Adipocyte (in vitro differentiated cells): Measurements from ENCODE around the gene N4BP2L1.

Experiments
- DNase-seq: peaks from one replicate; pipeline ENCODE4 v3.0.0-alpha.2; 2015; ENCODE audit warnings: low read depth
- H3K27me3 ChIP-seq: replicated peaks from 2 replicates; pipeline ENCODE4 v1.7.0; 2013; ENCODE audit warnings: mild to moderate bottlenecking, low read length, moderate library complexity; ENCODE audit not compliant: control insufficient read depth, insufficient read depth
- H3K36me3 ChIP-seq: 2 replicates; pipeline ENCODE4 v1.7.0; 2013; ENCODE audit warnings: low read length, mild to moderate bottlenecking, moderate library complexity; ENCODE audit not compliant: control insufficient read depth, insufficient read depth, severe bottlenecking
- H3K4me1 ChIP-seq: 2 replicates; pipeline ENCODE4 v1.7.0; 2013; ENCODE audit warnings: mild to moderate bottlenecking, low read length, moderate library complexity; ENCODE audit not compliant: control insufficient read depth, insufficient read depth
- H3K4me3 ChIP-seq: 2 replicates; pipeline ENCODE4 v1.7.0; 2013; ENCODE audit warnings: mild to moderate bottlenecking, low read length, moderate library complexity
- H3K9ac ChIP-seq: 2 replicates; pipeline ENCODE4 v1.7.0; 2013; ENCODE audit warnings: mild to moderate bottlenecking, low read length, moderate library complexity
- H3K9me3 ChIP-seq: 2 replicates; pipeline ENCODE4 v1.7.0; 2013; ENCODE audit warnings: mild to moderate bottlenecking, low read length, moderate library complexity; ENCODE audit not compliant: control insufficient read depth

Gene N4BP2L1

GRCh38 chr13:32414580-32414979, 13.3 kb downstream of the N4BP2L1 start:
- no peak overlapping the region for H3K9ac ChIP-seq
- no peaks in the 10 kb centered on the region for H3K36me3 ChIP-seq
- no peak overlapping the region for H3K4me3 ChIP-seq
- DNase-seq = no peak
- peaks cover 9% of the 10 kb centered on the region for H3K4me1 ChIP-seq
- no peaks in the 10 kb centered on the region for H3K9me3 ChIP-seq
- no peaks in the 10 kb centered on the region for H3K27me3 ChIP-seq

- H3K4me3 ChIP-seq = no peak overlapping the region
- no peak for DNase-seq
- H3K4me1 ChIP-seq = peaks cover 17% of the 10 kb centered on the region
- no peaks in the 10 kb centered on the region for H3K9me3 ChIP-seq
- H3K9ac ChIP-seq = no peak overlapping the region
- no peaks in the 10 kb centered on the region for H3K27me3 ChIP-seq
- no peaks in the 10 kb centered on the region for H3K36me3 ChIP-seq
Observed at GRCh38 chr13:32413284-32413683, 14.6 kb downstream of the N4BP2L1 start.

GRCh38 chr13:32409561-32410421, 18.1 kb downstream of the N4BP2L1 start:
- Histone ChIP-seq H3K36me3 (no peaks in the 10 kb centered on the region), H3K9ac (peak overlapping the region; percentile 66), H3K27me3 (no peaks in the 10 kb centered on the region), H3K9me3 (no peaks in the 10 kb centered on the region), H3K4me1 (peaks cover 17% of the 10 kb centered on the region), H3K4me3 (peak overlapping the region; percentile 79)
- peak; percentile 49 for DNase-seq

GRCh38 chr13:32409001-32409313, 19.0 kb downstream of the N4BP2L1 start:
- H3K36me3 ChIP-seq = no peaks in the 10 kb centered on the region
- H3K4me3 ChIP-seq = peak overlapping the region; percentile 79
- H3K9ac ChIP-seq = no peak overlapping the region
- no peaks in the 10 kb centered on the region for H3K27me3 ChIP-seq
- H3K4me1 ChIP-seq = peaks cover 17% of the 10 kb centered on the region
- DNase-seq = no peak
- H3K9me3 ChIP-seq = no peaks in the 10 kb centered on the region

- Histone ChIP-seq H3K4me3 (no peak overlapping the region), H3K27me3 (no peaks in the 10 kb centered on the region), H3K9ac (no peak overlapping the region), H3K9me3 (no peaks in the 10 kb centered on the region), H3K4me1 (peaks cover 17% of the 10 kb centered on the region), H3K36me3 (no peaks in the 10 kb centered on the region)
- no peak for DNase-seq
Observed at GRCh38 chr13:32408296-32409000, 19.5 kb downstream of the N4BP2L1 start.

GRCh38 chr13:32407854-32408253, 20.1 kb downstream of the N4BP2L1 start:
- no peaks in the 10 kb centered on the region for H3K27me3 ChIP-seq
- H3K9me3 ChIP-seq = no peaks in the 10 kb centered on the region
- H3K4me1 ChIP-seq = peaks cover 17% of the 10 kb centered on the region
- H3K36me3 ChIP-seq = no peaks in the 10 kb centered on the region
- no peak for DNase-seq
- no peak overlapping the region for H3K9ac ChIP-seq
- H3K4me3 ChIP-seq = no peak overlapping the region

- DNase-seq = no peak
- Histone ChIP-seq H3K9ac (no peak overlapping the region), H3K4me1 (no peaks in the 10 kb centered on the region), H3K36me3 (no peaks in the 10 kb centered on the region), H3K9me3 (no peaks in the 10 kb centered on the region), H3K27me3 (no peaks in the 10 kb centered on the region), H3K4me3 (no peak overlapping the region)
Observed at GRCh38 chr13:32403108-32403507, 24.8 kb downstream of the N4BP2L1 start.

- no peaks in the 10 kb centered on the region for H3K27me3 ChIP-seq
- H3K9ac ChIP-seq = no peak overlapping the region
- DNase-seq = peak; percentile 42
- no peak overlapping the region for H3K4me3 ChIP-seq
- no peaks in the 10 kb centered on the region for H3K36me3 ChIP-seq
- no peaks in the 10 kb centered on the region for H3K9me3 ChIP-seq
- no peaks in the 10 kb centered on the region for H3K4me1 ChIP-seq
Observed at GRCh38 chr13:32391101-32391619, 36.8 kb downstream of the N4BP2L1 start.

GRCh38 chr13:32390484-32390883, 37.4 kb downstream of the N4BP2L1 start:
- H3K4me3 ChIP-seq = no peak overlapping the region
- no peak for DNase-seq
- no peaks in the 10 kb centered on the region for H3K36me3 ChIP-seq
- no peak overlapping the region for H3K9ac ChIP-seq
- no peaks in the 10 kb centered on the region for H3K4me1 ChIP-seq
- H3K27me3 ChIP-seq = no peaks in the 10 kb centered on the region
- no peaks in the 10 kb centered on the region for H3K9me3 ChIP-seq

- H3K4me1 ChIP-seq = no peaks in the 10 kb centered on the region
- no peak overlapping the region for H3K9ac ChIP-seq
- peaks cover under 1% of the 10 kb centered on the region for H3K36me3 ChIP-seq
- H3K9me3 ChIP-seq = no peaks in the 10 kb centered on the region
- no peaks in the 10 kb centered on the region for H3K27me3 ChIP-seq
- DNase-seq = no peak
- no peak overlapping the region for H3K4me3 ChIP-seq
Observed at GRCh38 chr13:32390048-32390447, 37.9 kb downstream of the N4BP2L1 start.

- H3K27me3 ChIP-seq = no peaks in the 10 kb centered on the region
- no peak for DNase-seq
- no peaks in the 10 kb centered on the region for H3K9me3 ChIP-seq
- no peaks in the 10 kb centered on the region for H3K4me1 ChIP-seq
- H3K9ac ChIP-seq = no peak overlapping the region
- H3K4me3 ChIP-seq = no peak overlapping the region
- H3K36me3 ChIP-seq = peaks cover 4% of the 10 kb centered on the region
Observed at GRCh38 chr13:32385410-32385809, 42.5 kb downstream of the N4BP2L1 start.
